ENCODE measurements around the gene GCN1. TPM values are rescaled to one million over a fixed set of nuclear protein-coding genes. Genes with fewer than 3 reads are reported as not detected.

GCN1 gene
- total and polyA plus RNA-seq, 4 donors = 19.3 to 93.6 (median 53.1) TPM

DNA sequence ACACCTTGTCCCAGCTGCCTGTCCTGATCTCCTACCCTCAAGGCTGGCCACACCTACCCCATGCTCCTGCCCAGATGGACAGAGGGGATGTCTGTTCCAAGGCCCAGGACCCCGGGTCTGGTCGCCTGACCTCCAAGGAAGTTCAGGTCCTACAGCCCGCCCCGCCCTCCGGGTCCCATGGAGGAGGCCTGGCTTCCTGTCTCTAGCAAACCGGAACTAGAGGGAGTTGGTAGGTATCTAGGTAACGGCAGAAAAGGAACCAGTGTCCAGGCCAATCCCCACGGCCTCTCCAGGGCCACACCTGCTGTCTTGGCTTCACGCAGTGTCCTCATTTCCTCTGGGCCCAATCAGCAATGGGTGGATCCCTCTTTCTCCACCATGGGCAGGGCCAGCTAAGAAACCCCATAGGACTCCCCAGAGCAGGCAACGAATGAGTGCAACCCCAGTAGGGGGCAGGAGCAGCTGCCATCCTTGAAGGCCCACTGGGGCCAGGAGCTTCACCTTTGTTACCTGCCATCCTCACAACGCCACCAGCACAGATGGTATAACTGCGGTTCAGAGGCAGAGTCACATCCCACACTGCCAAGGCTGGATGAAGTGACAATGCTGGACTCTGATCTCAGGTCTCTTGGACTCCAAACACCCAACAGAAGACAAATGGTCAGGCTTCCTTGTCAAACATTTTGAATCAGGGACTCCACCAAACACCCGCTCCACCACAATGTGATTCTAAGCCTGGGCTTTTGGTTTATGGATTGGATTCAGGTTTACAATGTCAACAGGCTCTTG lies 31.5 kb upstream of the GCN1 start:
- Histone ChIP-seq H3K36me3 (ENCODE audit: control insufficient read depth in 4 of 4, insufficient read depth in 4 of 4, low read length in 4 of 4) (peaks cover 7 to 30% (median 17%) of the 10 kb centered on the region in 4 donors), H3K9ac (ENCODE audit: insufficient read depth in 1 of 2, low read length in 2 of 2) (no peak overlapping the region), H3K27me3 (ENCODE audit: control insufficient read depth in 3 of 3, insufficient read depth in 3 of 3, low read length in 2 of 3) (no peaks in the 10 kb centered on the region), H3K9me3 (ENCODE audit: control insufficient read depth in 4 of 4, insufficient read depth in 3 of 4, low read length in 3 of 4) (no peaks in the 10 kb centered on the region), H3K4me1 (ENCODE audit: control insufficient read depth in 5 of 5, insufficient read depth in 5 of 5, low read length in 5 of 5) (peaks cover 12 to 58% (median 32%) of the 10 kb centered on the region in 5 donors), H3K27ac (ENCODE audit: low read depth in 1 of 2, low read length in 1 of 2) (peak overlapping the region in 1 of 2 donors; percentile 93), H3K4me3 (peak overlapping the region; percentile 13)
- ATAC-seq (ENCODE audit: insufficient read depth, low FRiP score) (peak; percentile 36), DNase-seq (no peak)
- 29 to 37% methylated on average over 13 of the region's 13 CpGs for WGBS, 2 donors
- TF ChIP-seq, protein P1, sequence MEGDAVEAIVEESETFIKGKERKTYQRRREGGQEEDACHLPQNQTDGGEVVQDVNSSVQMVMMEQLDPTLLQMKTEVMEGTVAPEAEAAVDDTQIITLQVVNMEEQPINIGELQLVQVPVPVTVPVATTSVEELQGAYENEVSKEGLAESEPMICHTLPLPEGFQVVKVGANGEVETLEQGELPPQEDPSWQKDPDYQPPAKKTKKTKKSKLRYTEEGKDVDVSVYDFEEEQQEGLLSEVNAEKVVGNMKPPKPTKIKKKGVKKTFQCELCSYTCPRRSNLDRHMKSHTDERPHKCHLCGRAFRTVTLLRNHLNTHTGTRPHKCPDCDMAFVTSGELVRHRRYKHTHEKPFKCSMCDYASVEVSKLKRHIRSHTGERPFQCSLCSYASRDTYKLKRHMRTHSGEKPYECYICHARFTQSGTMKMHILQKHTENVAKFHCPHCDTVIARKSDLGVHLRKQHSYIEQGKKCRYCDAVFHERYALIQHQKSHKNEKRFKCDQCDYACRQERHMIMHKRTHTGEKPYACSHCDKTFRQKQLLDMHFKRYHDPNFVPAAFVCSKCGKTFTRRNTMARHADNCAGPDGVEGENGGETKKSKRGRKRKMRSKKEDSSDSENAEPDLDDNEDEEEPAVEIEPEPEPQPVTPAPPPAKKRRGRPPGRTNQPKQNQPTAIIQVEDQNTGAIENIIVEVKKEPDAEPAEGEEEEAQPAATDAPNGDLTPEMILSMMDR (IDR thresholded peaks at IDR 0.05; ENCODE audit: control extremely low read depth, extremely low read depth) = no peak

DNA sequence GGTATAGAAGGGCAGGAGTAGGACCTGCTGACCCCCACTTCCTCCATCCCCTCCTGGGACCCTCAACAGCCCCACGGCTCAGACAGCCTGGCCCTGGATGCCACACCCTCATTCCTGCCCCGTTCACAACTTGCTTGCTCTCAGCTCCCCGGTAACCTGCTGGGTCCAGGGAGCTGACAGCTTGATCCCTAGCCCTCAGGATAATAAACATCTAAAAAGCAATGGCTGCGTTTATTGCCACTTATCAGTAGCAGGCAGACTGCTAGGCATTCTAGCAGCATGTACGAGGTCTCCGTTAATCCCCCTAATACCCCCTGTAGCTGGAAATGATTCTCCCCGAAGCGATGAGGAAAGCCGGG lies 30.7 kb upstream of the GCN1 start:
- H3K27ac ChIP-seq (ENCODE audit: low read depth in 1 of 2, low read length in 1 of 2) = peak overlapping the region; percentile 38 to 93
- H3K27me3 ChIP-seq (ENCODE audit: control insufficient read depth in 3 of 3, insufficient read depth in 3 of 3, low read length in 2 of 3) = no peaks in the 10 kb centered on the region
- peak overlapping the region in 1 of 2 donors; percentile 20 for H3K9ac ChIP-seq (ENCODE audit: insufficient read depth in 1 of 2, low read length in 2 of 2)
- WGBS, 2 donors = 33 to 37% methylated on average over 9 of the region's 9 CpGs
- DNase-seq (no peak), ATAC-seq (ENCODE audit: insufficient read depth, low FRiP score) (no peak)
- H3K9me3 ChIP-seq (ENCODE audit: control insufficient read depth in 4 of 4, insufficient read depth in 3 of 4, low read length in 3 of 4) = no peaks in the 10 kb centered on the region
- H3K4me3 ChIP-seq = peak overlapping the region; percentile 13
- H3K4me1 ChIP-seq (ENCODE audit: control insufficient read depth in 5 of 5, insufficient read depth in 5 of 5, low read length in 5 of 5) = peaks cover 9 to 50% (median 25%) of the 10 kb centered on the region in 5 donors
- peaks cover 7 to 39% (median 22%) of the 10 kb centered on the region in 4 donors for H3K36me3 ChIP-seq (ENCODE audit: control insufficient read depth in 4 of 4, insufficient read depth in 4 of 4, low read length in 4 of 4)
- TF ChIP-seq, protein P1 (IDR thresholded peaks at IDR 0.05; ENCODE audit: control extremely low read depth, extremely low read depth) = no peak

DNA sequence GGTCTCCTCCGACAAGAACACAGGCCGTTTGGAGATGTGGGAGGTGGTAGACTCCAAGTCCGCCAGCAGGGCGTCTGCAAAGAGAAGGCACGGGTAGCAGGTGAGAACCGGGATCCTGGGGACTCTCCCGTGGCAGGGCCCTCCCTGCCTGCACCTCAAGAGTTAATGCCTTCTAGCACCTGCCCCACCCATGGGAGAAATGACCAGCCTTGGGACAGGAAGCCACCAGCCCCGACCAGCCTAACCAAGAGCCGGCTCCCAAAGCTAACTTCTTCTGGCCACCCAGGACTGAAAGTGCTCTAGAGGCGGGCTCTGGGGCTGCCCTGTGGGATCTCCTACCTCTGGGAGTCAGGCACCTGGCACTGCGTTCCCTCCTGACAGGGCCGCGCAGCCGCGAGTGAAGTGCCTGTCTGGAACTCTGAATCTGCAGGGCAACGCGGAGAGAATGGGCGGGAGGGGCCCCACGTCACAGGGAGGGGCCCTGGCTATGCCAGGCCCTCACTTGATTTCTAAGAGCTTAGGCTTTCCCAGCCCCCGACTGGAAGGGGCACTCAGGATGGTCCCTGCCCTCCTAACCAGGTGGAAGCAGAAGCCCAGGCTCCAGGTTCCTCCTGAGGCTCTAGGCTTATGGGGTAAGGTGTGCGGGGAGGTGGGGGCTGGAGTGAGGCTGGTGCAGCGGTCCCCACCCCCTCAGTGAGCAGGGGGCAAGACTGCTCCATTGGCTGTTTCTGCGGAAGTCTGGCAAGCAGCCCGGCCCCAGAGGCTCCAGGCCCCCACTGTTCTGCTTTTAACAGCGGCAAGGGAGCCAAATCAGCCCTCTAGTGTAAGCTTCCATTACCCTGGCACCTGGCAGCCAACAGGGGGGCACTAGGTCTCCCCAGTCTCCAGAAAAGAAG lies 30.0 kb upstream of the GCN1 start:
- WGBS, 2 donors = 36 to 39% methylated on average over 24 to 25 of the region's 25 CpGs
- TF ChIP-seq, protein P1 (IDR thresholded peaks at IDR 0.05; ENCODE audit: control extremely low read depth, extremely low read depth) = no peak
- H3K36me3 ChIP-seq (ENCODE audit: control insufficient read depth in 4 of 4, insufficient read depth in 4 of 4, low read length in 4 of 4) = peaks cover 7 to 45% (median 23%) of the 10 kb centered on the region in 4 donors
- peak overlapping the region; percentile 38 to 93 for H3K27ac ChIP-seq (ENCODE audit: low read depth in 1 of 2, low read length in 1 of 2)
- H3K9me3 ChIP-seq (ENCODE audit: control insufficient read depth in 4 of 4, insufficient read depth in 3 of 4, low read length in 3 of 4) = no peaks in the 10 kb centered on the region
- no peaks in the 10 kb centered on the region for H3K27me3 ChIP-seq (ENCODE audit: control insufficient read depth in 3 of 3, insufficient read depth in 3 of 3, low read length in 2 of 3)
- peak overlapping the region in 1 of 2 donors; percentile 20 for H3K9ac ChIP-seq (ENCODE audit: insufficient read depth in 1 of 2, low read length in 2 of 2)
- DNase-seq (peak; percentile 48 to 77 (median 74)), ATAC-seq (ENCODE audit: insufficient read depth, low FRiP score) (peak; percentile 55)
- peaks cover 3 to 44% (median 19%) of the 10 kb centered on the region in 5 donors for H3K4me1 ChIP-seq (ENCODE audit: control insufficient read depth in 5 of 5, insufficient read depth in 5 of 5, low read length in 5 of 5)
- H3K4me3 ChIP-seq = no peak overlapping the region
